GM13977 (cell line): Measurements from ENCODE around the gene PDE2A.
A peak's percentile ranks its signal among the peaks of the same experiment; 100 is the strongest.

ENCODE experiments used
- DNase-seq: peaks from one replicate; pipeline ENCODE4 v3.0.0; 2012; ENCODE audit warnings: low spot score
- in situ Hi-C: fragments of 300-500 bp; cut with MboI; formaldehyde crosslinking; loops from one replicate; pipeline ENCODE4 v1.12.0; 2022; ENCODE audit warnings: low sequenced_read_pairs, low pct_unique_long_range_greater_than_20kb, mixed read lengths, inconsistent platforms; ENCODE audit not compliant: unreplicated experiment
- TF ChIP-seq, protein P1 (sequence below): IDR thresholded peaks from 2 replicates; pipeline ENCODE4 v1.5.1; 2012; ENCODE audit warnings: mild to moderate bottlenecking, control low read depth; ENCODE audit not compliant: insufficient read depth; ENCODE audit errors: extremely low read depth, missing control alignments

PDE2A gene

DNA sequence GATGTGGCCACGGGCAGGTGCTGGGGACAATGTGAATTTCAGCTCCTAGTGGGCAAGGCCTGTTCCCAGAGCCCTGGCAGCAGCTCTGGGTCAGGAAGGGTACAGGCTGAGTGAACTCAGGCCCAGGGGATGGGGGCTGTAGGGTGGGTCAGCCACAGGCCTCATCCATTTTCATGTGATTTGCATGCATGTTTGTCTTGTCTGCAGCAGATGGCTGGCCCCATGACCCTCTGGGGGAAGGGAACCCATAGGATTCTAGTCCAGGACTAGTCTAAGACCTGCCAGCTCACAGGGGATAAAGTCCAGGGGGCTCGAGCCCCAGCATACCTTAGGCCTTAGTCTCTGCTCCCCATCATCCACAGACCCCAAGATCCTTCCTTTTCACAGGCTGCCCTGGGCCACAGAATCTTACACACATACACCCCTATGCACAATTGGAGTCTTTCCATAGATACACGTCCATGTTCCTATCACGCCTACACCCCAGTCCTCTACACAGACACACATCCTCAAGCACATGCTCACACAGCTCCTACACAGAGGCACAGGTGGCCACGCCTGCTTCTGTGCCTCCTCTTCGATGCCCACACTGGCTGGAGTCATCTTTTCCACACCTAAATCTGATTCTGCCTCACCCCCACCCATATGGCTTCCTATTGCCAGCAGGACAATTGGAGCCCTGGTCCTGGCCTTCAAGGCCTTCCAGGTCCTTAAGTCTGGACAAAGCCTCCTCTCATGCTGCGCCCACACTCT lies 25.7 kb downstream of the PDE2A start:
- no peak for DNase-seq
- in situ Hi-C loops = loop anchor here (10.0 kb wide), 1 partner anchor 64 kb away; no protein-coding TSS in a partner anchor
- TF ChIP-seq, protein P1, sequence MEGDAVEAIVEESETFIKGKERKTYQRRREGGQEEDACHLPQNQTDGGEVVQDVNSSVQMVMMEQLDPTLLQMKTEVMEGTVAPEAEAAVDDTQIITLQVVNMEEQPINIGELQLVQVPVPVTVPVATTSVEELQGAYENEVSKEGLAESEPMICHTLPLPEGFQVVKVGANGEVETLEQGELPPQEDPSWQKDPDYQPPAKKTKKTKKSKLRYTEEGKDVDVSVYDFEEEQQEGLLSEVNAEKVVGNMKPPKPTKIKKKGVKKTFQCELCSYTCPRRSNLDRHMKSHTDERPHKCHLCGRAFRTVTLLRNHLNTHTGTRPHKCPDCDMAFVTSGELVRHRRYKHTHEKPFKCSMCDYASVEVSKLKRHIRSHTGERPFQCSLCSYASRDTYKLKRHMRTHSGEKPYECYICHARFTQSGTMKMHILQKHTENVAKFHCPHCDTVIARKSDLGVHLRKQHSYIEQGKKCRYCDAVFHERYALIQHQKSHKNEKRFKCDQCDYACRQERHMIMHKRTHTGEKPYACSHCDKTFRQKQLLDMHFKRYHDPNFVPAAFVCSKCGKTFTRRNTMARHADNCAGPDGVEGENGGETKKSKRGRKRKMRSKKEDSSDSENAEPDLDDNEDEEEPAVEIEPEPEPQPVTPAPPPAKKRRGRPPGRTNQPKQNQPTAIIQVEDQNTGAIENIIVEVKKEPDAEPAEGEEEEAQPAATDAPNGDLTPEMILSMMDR = no peak

GRCh38 chr11:72647882-72648281 lies 26.3 kb downstream of the PDE2A start:
- DNase-seq = no peak
- TF ChIP-seq, protein P1 = no peak
- in situ Hi-C loops = loop anchor here (10.0 kb wide), 1 partner anchor 63 kb away; no protein-coding TSS in a partner anchor

- DNase-seq = no peak
- in situ Hi-C loops = loop anchor here (10.0 kb wide), 1 partner anchor 62 kb away; no protein-coding TSS in a partner anchor
- TF ChIP-seq, protein P1 = no peak
Observed at GRCh38 chr11:72646472-72646871, 27.8 kb downstream of the PDE2A start.

DNA sequence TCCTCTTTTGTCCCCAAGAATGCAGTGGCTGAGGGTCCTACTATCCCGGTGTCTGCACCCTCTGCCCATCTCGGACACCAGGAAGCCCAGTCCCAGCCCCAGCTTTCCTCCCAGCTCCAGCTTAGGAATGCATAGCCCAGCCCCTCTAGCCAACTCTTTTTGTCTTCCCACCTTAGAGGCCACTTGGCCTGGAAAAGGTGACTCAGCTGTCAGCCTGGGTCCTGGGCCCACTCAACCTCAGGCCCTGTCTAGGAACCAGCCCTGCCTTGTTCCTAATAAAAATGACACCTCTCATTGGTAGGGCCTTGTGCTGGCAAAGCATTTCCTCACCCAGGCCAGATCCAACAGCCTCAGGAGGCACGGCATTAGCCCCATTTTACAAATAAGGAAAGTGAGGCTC lies 28.2 kb downstream of the PDE2A start:
- TF ChIP-seq, protein P1 = no peak
- in situ Hi-C loops = loop anchor here (10.0 kb wide), 1 partner anchor 61 kb away; no protein-coding TSS in a partner anchor
- DNase-seq = no peak

- in situ Hi-C loops = loop anchor here (10.0 kb wide), 1 partner anchor 59 kb away; no protein-coding TSS in a partner anchor
- TF ChIP-seq, protein P1 = no peak
- no peak for DNase-seq
Observed at GRCh38 chr11:72643547-72643946, 30.7 kb downstream of the PDE2A start.

GRCh38 chr11:72642884-72643522 lies 31.2 kb downstream of the PDE2A start:
- peak; percentile 94 for DNase-seq
- TF ChIP-seq, protein P1 = peak; percentile 96
- in situ Hi-C loops = loop anchor here (10.0 kb wide), 1 partner anchor 58 kb away; no protein-coding TSS in a partner anchor
